ENCODE results near the gene PALLD.

The PALLD gene

DNA sequence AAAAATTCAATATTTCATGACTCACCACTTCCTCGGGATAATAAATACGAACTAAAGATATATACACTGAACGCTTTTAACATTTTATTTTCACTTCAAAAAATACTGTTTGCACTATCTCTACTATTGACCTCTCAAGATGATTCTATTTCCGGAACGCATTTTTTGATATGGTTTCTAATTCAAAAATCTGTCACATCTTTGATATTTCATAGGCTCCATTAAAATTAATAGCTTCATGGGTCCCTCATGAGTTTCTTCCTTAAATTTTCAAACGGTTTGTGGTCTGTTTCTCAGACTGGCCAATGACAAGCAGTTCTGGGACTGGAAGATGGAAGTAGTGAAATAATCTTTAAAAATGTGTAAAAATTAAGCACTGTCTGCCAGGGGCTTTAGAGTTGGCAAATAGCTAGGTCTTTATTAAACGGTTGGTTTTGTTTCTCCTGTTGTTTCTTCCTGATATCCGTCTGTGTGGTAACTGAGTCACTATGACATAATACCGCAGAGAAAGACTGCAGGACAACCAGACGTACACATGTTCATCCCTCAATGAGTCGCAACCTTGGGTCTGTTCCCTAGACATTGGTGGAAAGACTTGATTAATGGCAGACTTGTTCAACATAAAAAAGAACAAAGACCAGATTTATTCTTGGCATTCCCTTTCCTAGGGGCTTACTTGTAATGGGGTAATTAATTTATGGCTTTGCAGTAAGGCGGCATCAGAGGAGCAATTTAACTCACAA lies 133.8 kb downstream of the PALLD start:
- peak overlapping the region; percentile 68 for H3K4me3 ChIP-seq (ENCODE audit: low read length)
- DNase-seq (ENCODE audit: low read depth) = peak; percentile 77
- TF ChIP-seq, protein P1, sequence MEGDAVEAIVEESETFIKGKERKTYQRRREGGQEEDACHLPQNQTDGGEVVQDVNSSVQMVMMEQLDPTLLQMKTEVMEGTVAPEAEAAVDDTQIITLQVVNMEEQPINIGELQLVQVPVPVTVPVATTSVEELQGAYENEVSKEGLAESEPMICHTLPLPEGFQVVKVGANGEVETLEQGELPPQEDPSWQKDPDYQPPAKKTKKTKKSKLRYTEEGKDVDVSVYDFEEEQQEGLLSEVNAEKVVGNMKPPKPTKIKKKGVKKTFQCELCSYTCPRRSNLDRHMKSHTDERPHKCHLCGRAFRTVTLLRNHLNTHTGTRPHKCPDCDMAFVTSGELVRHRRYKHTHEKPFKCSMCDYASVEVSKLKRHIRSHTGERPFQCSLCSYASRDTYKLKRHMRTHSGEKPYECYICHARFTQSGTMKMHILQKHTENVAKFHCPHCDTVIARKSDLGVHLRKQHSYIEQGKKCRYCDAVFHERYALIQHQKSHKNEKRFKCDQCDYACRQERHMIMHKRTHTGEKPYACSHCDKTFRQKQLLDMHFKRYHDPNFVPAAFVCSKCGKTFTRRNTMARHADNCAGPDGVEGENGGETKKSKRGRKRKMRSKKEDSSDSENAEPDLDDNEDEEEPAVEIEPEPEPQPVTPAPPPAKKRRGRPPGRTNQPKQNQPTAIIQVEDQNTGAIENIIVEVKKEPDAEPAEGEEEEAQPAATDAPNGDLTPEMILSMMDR (conservative IDR thresholded peaks at IDR 0.05; ENCODE audit: low read length) = no peak

DNA sequence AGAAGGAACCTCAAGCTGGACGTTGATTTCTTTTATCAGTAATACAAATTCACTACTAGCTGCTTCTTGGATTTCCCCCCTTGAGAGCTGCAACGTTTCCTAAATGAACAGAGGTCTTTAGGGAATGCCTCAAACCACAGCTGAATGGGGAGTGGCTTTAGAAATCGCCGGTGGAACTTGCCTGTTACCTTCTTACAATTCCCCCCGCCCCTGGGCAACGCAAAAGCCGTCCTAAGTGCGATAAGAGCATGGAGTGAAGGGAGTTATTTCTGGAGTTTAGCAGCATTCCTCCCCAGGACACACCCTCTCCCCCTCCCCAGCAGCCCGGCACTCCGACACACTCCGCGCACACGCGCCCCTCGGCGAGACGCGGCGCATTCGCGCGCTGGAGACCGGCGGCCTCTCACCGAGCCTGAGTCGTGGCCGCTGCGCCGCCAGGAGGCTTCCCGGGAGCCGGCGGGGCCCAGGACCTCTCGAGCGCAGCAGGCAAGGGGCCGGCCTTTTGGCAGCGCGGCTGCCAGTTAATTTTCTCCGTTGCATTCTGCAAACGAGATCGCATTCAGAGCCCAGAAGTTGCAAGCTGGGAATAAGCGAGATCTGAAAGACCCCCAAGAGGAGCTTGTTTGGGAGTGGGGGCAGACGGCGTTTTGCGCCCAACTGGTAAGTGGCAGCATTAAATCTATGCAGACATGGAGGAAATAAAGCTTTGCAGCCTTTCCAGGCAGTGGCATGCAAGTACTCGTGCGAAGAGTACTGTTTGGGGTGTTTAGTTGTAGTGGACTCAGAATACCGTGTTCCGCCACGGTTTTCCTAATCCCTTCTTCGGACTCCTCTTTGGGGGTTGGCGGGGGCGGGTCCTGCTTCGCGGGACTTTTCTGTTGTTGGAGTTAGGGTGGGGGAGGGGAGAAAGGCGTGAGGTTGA lies 134.7 kb downstream of the PALLD start:
- H3K4me3 ChIP-seq (ENCODE audit: low read length) = peak overlapping the region; percentile 68
- DNase-seq (ENCODE audit: low read depth) = peak; percentile 49
- TF ChIP-seq, protein P1 (conservative IDR thresholded peaks at IDR 0.05; ENCODE audit: low read length) = peak; percentile 28

DNA sequence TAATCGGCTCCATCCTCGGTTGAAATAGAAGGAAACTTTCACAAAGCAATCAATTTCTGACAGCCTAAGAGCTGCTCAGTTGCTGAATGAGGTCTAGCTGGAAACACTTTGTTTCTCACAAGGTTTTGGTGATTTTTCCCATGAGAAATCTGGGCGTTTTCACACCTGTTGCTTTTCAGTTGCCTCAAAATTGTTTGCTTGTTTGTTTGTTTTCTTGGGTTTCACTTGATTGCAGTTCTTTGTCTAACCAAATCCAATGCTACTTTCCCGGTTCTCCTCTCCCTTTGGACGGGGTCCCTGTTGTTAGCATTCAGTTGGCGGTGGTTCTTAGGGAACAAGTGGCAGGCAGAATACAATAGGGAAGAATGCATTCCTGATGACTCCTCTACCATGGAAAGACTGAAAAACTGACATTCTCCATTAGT lies 135.5 kb downstream of the PALLD start:
- TF ChIP-seq, protein P1 (conservative IDR thresholded peaks at IDR 0.05; ENCODE audit: low read length) = no peak
- DNase-seq (ENCODE audit: low read depth) = no peak
- peak overlapping the region; percentile 68 for H3K4me3 ChIP-seq (ENCODE audit: low read length)

DNA sequence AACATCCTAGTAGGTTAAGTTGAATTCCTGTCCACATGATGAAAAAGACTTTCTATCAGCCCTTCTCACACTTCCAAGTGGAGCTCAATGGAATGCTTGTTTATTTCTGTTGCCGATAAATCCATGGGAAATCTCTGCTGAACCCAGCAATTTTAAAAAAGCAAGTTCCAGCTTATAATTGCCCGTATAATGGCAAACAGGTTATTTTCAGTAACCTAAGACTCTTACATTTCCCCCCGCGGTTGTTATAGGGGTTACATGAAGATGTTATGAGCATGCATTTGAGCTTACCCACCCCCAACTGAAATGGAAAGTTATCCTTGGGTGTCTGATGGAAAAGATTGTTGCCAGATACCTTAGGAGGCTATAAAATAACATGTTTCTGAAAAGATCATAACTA lies 136.2 kb downstream of the PALLD start:
- peak overlapping the region; percentile 68 for H3K4me3 ChIP-seq (ENCODE audit: low read length)
- TF ChIP-seq, protein P1 (conservative IDR thresholded peaks at IDR 0.05; ENCODE audit: low read length) = no peak
- DNase-seq (ENCODE audit: low read depth) = no peak

DNA sequence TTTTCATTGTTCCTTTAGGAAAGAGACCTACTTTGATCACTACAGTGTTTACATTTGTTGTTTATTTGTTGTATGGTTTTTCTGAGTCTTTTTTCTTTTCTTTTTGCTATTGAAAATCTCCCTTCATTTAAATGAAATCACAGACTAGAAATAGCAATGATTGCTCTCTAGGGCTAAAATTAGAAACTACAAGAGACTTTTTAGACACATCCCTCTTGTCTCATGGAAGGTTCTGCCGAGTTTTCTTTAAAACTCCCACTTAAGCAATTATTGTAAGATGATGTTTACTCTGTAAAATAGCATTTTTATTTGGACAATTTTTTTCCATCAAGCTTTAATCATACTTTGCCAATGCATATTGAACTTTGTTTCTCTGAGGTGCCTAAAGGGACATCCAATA lies 136.6 kb downstream of the PALLD start:
- peak overlapping the region; percentile 68 for H3K4me3 ChIP-seq (ENCODE audit: low read length)
- TF ChIP-seq, protein P1 (conservative IDR thresholded peaks at IDR 0.05; ENCODE audit: low read length) = no peak
- no peak for DNase-seq (ENCODE audit: low read depth)

DNA sequence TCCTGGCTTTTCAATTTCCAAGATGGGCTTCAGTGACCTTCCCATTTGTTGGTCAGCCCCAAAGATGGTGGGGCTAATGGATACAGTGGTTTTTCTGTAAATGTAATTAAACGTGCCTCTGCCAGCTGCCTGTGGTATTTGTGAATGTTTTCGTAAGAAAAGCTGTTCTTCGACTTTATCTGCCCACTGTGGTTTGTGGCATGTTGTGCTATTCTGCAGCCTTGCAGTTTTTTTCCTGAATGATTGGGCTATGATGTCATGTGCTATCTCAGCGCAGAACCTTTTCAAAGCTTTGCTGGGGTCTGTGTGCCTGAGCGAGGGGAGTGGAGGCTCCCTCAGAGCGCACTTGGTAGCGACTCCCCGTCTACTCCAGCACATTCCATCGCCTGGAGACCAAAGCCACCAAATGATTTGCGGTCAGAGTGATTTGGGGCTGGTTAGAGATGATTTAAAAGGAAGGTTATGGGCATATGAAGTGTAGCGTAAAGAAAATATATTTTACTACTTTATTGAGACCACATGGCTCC lies 137.5 kb downstream of the PALLD start:
- TF ChIP-seq, protein P1 (conservative IDR thresholded peaks at IDR 0.05; ENCODE audit: low read length) = no peak
- peak; percentile 98 for DNase-seq (ENCODE audit: low read depth)
- no peak overlapping the region for H3K4me3 ChIP-seq (ENCODE audit: low read length)

All from AG10803 (cell line).